OCI-M2 (cell line): ENCODE data around the gene TMEM108.
"Not testable (repeated sequence)": the region's sequence is repeated elsewhere in the genome, so short reads cannot be mapped to it uniquely, and the experiment has no call there.

Experiments used
- DNase-seq: peaks from one replicate; lab custom pipeline; 2025; ENCODE audit not compliant: unreplicated experiment; lab: John Stamatoyannopoulos, UW

TMEM108 gene

DNA sequence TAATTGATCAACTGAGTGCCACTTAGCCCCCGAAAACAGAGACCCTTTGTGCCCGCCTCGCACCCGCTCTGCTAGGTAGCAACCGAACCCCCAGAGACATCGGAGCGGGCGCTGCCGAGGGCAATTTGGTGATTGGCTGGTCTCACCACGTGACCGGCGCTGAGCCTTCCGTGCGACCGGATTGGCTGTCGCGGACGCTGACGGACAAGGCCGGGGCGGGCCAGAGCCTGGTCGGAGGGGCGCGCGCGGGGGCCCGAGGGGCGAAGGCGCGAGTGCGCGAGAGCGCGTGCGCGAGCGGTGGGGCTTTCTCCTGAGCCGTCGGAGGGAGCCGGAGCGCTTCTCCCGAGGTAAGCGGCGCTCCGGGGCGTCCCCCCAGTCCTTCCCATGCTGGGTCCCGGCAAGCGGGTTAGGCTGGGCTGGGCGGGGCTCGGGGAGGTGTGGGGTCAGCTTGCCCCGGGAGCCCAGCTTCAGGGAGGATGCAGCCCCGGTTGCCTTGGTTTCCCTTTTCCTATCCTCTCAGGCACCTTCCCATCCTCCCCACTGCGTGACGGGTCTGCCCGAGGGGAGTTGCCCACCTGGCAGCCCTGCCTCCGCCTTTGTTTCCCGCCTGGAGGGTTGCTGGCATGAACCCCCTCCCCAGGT lies at the start of gene TMEM108:
Gene TMEM108, plus strand, starts transcription at position 303 of the 642 bp plus-strand sequence.
- peak; percentile 47 for DNase-seq

DNA sequence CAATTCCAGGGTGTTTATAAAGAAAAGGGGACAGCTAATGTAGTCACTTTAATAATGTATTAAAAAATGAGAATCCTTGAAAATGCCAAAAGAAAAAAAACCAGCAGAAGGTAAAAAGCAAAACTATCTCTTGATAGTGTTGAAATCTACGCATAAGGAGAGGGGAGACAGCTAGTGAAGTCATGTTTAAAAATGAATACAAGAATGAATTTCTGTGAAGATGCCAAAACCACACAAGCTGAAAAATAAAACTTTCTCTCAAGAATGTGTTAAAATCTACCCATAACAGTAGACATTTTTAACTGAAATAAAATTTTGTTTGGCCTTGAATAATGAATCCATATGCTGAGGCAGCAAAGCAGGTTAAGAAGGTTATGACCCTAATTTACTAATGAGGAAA lies 42.2 kb upstream of the TMEM108 start:
- DNase-seq, result no peak

DNA sequence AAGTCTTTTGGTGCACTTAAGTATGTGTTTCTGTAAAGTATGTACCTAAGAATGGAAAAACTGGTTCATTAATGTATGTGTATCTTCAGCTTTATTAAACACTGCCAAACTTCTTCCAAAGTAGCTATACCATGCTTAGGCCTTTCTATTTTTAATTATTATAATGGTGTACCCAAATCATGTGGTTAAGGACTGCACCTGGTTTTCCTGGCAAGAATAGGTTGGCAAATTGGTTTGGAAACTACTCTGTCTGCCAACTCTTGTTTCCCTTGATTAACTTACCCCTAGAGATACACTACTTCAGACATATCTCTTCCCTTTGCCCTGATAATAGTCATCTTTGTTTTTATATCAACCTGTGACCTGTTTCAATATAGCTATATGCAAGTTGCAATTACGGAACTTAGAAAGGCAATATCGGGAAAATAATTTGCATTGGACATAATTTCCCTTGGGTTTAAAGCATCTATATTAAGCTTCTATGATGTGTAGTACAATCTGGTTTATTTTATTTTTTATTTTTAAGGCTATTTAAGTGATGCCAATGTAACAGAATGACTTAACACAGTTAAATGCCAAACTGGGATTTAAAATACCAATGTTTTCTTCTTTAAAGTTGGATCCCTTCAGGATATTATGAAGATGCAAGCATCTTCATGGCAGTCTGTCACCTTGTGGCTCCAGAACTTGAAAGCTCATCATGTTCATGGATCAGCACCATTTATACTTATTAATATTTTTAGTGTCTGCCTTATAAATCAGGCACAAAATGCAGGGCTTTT lies 40.6 kb upstream of the TMEM108 start:
- no peak for DNase-seq

GRCh38 chr3:133005032-133005431 lies 33.2 kb upstream of the TMEM108 start:
- not testable (repeated sequence) for DNase-seq

- no peak for DNase-seq
Measured at GRCh38 chr3:133007601-133008000, 30.6 kb upstream of the TMEM108 start.

GRCh38 chr3:133014325-133014724 lies 23.9 kb upstream of the TMEM108 start:
- DNase-seq, result no peak

DNA sequence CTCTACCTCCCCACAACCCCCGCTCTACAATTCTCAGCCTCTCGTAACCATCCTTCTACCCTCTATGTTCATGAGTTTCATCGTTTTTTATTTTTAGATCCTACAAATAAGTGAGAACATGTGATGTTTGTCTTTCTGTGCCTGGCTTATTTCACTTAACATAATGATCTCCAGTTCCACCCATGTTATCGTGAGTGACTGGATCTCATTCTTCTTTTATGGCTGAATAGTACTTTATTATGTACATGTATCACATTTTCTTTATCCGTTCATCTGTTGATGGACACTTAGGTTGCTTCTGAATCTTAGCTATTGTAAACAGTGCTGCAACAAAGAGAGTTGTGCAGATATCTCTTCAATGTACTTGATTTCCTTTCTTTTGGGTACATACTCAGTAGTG lies 22.6 kb upstream of the TMEM108 start:
- not testable (repeated sequence) for DNase-seq

DNA sequence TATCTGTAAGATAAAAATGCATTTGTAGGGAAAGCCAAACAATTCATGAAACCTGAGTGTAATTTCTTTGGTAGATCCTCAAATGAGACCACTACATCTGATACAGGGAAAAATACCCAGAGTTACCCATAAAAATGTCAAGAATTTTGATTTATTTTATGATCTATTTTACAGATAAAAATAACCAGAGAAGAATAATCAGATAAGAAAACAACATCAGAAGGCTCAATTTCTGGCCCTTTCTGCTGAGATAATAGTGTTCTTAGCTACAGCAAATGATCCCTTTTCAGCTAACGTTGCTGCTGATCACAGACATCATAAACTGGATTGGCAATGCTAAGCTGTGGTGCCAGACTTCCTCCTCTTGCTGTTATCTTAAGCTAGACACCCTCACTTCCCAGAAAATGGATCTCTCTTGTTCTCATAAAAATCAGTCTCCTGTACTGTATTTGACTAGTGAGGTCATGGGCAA lies 21.3 kb upstream of the TMEM108 start:
- DNase-seq, result no peak

DNA sequence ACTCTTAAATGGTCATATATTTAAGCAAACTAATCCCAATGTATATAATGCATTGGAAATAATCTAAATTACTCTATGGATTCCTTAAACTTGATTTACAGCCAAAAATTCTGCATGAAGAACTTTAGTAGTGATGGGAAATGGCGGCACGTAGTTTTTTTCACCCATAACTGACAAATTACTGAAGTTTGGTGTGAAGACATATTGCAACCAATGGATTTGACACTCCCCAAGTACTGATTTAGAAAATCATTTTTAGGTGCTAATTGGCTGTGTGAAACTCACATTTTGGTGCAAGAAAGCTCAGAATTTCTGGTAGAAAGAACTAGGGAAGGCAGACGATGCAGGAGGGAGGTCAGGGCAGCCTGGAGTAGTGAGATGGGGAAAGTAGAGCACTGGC lies 19.3 kb upstream of the TMEM108 start:
- no peak for DNase-seq

DNA sequence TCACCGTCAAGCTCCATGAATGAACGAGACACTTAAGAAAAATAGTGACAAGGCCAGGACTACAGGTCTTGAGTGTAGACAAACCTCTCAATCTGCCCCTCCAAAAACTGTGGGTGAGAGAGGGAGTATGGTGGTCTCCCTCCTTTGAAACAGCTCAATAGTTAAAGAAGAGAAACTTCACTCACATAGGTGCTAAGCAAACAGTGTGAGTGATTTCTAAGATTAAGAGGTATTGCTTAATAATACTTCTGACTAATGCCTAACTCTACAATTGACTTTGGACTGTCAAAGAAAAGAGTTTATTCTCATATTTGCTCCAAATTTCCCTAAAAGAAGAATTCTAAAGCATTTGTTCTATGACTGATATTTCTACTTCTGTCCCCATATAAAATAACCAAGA lies 17.0 kb upstream of the TMEM108 start:
- no peak for DNase-seq

GRCh38 chr3:133023362-133023761 lies 14.8 kb upstream of the TMEM108 start:
- no peak for DNase-seq

DNA sequence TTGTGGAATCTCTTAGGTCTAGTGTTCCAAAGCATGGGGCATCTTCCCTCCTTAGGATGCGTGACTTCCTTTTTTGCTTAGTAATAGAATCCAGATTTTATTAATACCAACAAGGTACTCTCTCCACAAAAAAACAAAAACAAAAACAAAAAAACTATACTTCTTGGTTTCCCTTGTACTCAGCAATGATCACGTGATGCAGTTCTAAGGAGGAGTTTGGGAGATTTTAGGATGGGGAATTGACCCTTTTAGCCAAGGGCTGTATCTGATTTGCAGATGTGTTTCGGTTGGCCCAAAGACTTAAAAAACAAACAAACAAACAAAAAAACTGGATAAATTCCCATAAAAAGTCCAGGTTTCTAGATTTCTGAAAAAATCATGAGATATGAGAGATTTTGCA lies 12.6 kb upstream of the TMEM108 start:
- DNase-seq, result no peak

DNA sequence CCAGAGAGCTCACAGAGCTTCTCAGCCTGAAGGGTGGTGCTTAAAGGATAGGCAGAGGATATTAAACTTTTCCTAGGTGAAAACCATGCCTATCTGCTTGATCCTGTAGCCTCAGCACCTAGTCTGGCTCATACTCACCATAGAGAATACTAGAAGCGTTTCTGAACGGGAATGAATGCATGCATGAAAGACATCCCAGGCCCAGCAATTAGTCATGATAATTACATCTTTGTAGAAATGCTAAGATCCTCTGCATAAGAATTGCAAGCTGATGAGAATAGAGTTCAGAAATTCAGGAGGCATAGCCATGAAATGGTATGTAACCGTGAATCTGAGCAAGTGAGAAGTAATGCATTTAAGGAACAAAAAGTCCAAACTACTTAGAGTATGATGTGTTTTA lies 5.9 kb upstream of the TMEM108 start:
- DNase-seq, result no peak

DNA sequence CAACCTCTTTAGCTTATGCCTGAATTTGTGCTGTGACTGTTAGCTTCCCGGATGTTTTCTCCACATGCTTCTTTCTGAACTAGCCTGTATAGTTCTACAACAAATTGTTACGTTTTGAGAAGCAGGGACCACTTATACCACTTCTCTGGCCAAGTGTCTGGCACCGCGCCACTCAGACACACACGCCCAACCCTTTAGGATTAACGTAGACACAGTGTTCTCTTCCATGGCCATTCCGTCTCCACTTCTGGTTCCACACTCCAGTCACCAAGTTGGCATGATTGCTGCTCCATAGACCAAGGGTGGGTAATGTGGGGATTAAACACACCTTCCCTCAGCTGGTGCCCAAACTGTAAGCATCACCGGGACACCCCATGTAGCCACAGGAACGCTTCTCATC lies 755 bp upstream of the TMEM108 start:
- no peak for DNase-seq

- no peak for DNase-seq
Measured at GRCh38 chr3:133038731-133039375, 662 bp downstream of the TMEM108 start.

DNA sequence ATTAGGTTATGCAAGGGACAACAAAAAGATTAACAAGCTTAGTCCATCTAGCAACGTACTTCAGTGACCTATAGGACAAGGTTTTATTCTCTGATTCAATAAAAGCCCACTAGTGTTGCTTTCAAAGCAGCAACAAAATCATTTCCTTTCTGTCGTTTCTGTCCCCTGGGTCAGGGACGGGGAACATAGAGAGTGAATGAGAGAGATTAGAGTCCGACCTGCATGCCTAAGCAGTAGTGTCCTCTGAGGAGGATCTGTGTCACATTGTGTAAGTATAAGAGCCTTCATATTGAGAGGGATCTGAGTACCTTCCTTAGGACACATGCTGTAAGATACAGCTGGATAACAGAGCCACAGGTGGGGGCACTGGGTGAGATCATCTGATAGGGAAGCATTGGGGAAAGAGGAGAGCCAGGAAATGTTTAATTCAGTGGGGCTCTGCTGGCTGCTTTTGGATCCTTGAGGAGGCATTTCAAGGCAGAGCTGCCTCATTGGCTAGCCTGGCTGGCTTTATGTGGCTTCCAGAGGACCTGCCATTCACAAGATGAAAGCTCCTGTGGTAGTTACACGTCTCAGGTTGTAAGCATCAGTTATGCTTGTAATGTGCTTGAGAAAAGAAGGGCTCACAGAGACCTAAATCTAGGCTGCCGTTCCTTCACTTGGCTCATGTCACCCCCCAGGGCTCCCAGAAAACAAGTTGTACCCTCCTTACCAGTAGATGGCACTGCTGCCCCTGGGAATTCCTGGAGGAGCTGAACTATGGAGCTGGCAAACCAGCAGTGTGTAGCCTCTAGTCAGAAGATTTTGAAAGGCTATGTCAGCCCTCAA lies 2.7 kb downstream of the TMEM108 start:
- no peak for DNase-seq

- DNase-seq, result no peak
Measured at GRCh38 chr3:133041524-133041829, 3.3 kb downstream of the TMEM108 start.

GRCh38 chr3:133042778-133043177 lies 4.6 kb downstream of the TMEM108 start:
- no peak for DNase-seq

DNA sequence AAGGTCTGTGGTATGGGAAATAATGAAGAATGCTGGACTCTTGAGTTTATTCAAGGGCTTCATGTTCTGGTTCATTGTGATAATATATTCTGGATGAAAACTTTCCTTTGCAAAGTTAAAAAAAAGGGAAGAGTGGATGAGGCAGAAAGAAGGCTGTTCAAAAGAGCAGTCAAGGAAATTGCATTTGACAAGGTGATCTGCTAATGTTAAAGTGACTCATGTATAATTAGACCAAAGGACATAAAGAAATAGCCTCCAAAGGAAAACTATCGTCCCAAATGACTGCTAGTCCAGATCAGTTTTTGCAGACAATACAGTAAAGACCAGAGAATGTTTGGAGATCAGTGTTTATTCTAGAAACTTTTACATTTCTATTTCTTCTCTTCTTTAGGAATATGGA lies 9.8 kb downstream of the TMEM108 start:
- no peak for DNase-seq

- DNase-seq, result no peak
Measured at GRCh38 chr3:133049491-133049890, 11.3 kb downstream of the TMEM108 start.

GRCh38 chr3:133050891-133051290 lies 12.7 kb downstream of the TMEM108 start:
- DNase-seq, result no peak
